ENCODE data around the gene NIPAL3. TPM values are rescaled to one million over a fixed set of nuclear protein-coding genes. Genes with fewer than 3 reads are reported as not detected.

The NIPAL3 gene
- polyA plus RNA-seq, 1 donor (not counting 4 experiments of a cell fraction or from before 2014, with no cell fraction given) = 30.5 TPM

DNA sequence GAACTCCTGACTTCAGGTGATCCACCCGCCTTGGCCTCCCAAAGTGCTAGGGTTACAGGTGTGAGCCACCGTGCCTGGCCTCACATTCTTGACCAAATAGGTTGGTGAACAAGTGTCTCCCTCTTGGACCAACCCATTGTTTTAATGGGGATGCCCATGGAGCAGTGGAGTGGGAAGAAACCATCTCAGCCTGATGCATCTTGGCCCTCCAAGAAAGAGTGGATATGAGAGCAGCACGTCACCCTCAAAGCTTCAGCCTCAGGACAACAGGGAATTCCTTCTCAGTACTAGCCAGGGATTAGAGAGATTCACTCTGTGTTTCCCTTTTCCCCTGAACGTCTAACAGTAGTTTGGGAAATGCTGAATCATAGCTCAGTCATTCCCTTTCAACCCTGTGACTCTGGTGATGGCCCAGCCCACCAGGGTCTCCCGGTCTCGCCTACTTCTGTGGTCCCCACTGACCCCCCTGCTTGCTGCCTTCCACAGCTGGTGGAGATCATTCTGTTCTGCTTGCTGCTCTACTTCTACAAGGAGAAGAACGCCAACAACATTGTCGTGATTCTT lies 37.4 kb downstream of the NIPAL3 start:
- Histone ChIP-seq H3K9me1 (ENCODE audit: control insufficient read depth, extremely low read depth, insufficient read depth, low read length) (no peaks in the 10 kb centered on the region), H3K27ac (ENCODE audit: control insufficient read depth, insufficient read depth, low read length) (no peak overlapping the region), H3K4me1 (ENCODE audit: control insufficient read depth, extremely low read depth, insufficient read depth, low read length) (no peaks in the 10 kb centered on the region), H3K36me3 (ENCODE audit: control insufficient read depth in 2 of 2, extremely low read depth in 1 of 2, insufficient read depth in 2 of 2, low read length in 2 of 2) (peaks cover 25 to 38% of the 10 kb centered on the region in 2 experiments), H3K9ac (ENCODE audit: control insufficient read depth, extremely low read depth, insufficient read depth, low read length) (no peak overlapping the region), H3K79me2 (ENCODE audit: control insufficient read depth, insufficient read depth, low read length) (no peaks in the 10 kb centered on the region), H3K27me3 (ENCODE audit: control insufficient read depth, extremely low read depth, insufficient read depth, low read length) (no peaks in the 10 kb centered on the region), H3K4me2 (ENCODE audit: control insufficient read depth, extremely low read depth, insufficient read depth, low read depth, low read length) (no peak overlapping the region), H3K4me3 (ENCODE audit: control insufficient read depth in 2 of 3, extremely low read depth in 1 of 3, insufficient read depth in 2 of 3, low read depth in 1 of 3, low read length in 3 of 3) (no peak overlapping the region), H2AFZ (ENCODE audit: control insufficient read depth, low read length) (no peak overlapping the region), H3K9me3 (ENCODE audit: control insufficient read depth, low read depth, low read length) (no peaks in the 10 kb centered on the region), H4K20me1 (ENCODE audit: control insufficient read depth, extremely low read depth, insufficient read depth, low read length) (no peaks in the 10 kb centered on the region)
- no peak for DNase-seq (ENCODE audit: low read depth, low spot score)
- FAIRE-seq = no peak
- dilution Hi-C loops (cut with MboI; ENCODE audit: extremely low pct_ligation_motif_present, low sequenced_read_pairs) = no loop called here
- TF ChIP-seq, protein P1, sequence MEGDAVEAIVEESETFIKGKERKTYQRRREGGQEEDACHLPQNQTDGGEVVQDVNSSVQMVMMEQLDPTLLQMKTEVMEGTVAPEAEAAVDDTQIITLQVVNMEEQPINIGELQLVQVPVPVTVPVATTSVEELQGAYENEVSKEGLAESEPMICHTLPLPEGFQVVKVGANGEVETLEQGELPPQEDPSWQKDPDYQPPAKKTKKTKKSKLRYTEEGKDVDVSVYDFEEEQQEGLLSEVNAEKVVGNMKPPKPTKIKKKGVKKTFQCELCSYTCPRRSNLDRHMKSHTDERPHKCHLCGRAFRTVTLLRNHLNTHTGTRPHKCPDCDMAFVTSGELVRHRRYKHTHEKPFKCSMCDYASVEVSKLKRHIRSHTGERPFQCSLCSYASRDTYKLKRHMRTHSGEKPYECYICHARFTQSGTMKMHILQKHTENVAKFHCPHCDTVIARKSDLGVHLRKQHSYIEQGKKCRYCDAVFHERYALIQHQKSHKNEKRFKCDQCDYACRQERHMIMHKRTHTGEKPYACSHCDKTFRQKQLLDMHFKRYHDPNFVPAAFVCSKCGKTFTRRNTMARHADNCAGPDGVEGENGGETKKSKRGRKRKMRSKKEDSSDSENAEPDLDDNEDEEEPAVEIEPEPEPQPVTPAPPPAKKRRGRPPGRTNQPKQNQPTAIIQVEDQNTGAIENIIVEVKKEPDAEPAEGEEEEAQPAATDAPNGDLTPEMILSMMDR (optimal IDR thresholded peaks at IDR 0.05 in 1 of 3, IDR thresholded peaks at IDR 0.05 in 1 of 3, conservative IDR thresholded peaks at IDR 0.05 in 1 of 3; ENCODE audit: extremely low read depth in 1 of 3, insufficient read depth in 2 of 3, low read length in 3 of 3) = no peak
- TF ChIP-seq EZH2 (IDR thresholded peaks at IDR 0.05; ENCODE audit: low read length) = no peak

DNA sequence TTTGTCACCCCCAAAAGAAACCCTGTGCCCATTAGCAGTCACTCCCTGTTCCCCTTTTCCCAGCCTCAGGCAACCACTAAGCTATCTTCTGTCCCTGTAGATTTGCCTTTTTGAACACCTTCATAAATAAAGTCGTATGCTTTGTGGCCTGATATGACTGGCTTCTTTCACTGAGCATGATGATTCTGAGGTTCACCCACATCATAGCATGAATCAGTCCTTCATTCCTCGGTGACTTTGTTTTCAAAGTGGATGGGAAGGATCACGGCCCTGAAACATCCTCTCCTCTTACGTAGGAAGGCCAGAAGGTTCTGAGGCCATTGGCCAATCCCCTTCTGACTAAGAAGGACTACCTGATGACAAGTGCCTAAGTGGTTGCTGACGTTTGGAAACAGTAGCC lies 39.1 kb downstream of the NIPAL3 start:
- H3K9me3 ChIP-seq (ENCODE audit: control insufficient read depth, low read depth, low read length) = no peaks in the 10 kb centered on the region
- TF ChIP-seq, protein P1 (optimal IDR thresholded peaks at IDR 0.05 in 1 of 3, IDR thresholded peaks at IDR 0.05 in 1 of 3, conservative IDR thresholded peaks at IDR 0.05 in 1 of 3; ENCODE audit: extremely low read depth in 1 of 3, insufficient read depth in 2 of 3, low read length in 3 of 3) = no peak
- no peak for TF ChIP-seq EZH2 (IDR thresholded peaks at IDR 0.05; ENCODE audit: low read length)
- dilution Hi-C loops (cut with MboI; ENCODE audit: extremely low pct_ligation_motif_present, low sequenced_read_pairs) = no loop called here
- no peaks in the 10 kb centered on the region for H3K27me3 ChIP-seq (ENCODE audit: control insufficient read depth, extremely low read depth, insufficient read depth, low read length)
- no peak overlapping the region for H3K27ac ChIP-seq (ENCODE audit: control insufficient read depth, insufficient read depth, low read length)
- FAIRE-seq = no peak
- H3K4me1 ChIP-seq (ENCODE audit: control insufficient read depth, extremely low read depth, insufficient read depth, low read length) = no peaks in the 10 kb centered on the region
- H3K79me2 ChIP-seq (ENCODE audit: control insufficient read depth, insufficient read depth, low read length) = no peaks in the 10 kb centered on the region
- H3K36me3 ChIP-seq (ENCODE audit: control insufficient read depth in 2 of 2, extremely low read depth in 1 of 2, insufficient read depth in 2 of 2, low read length in 2 of 2) = peaks cover 27 to 42% of the 10 kb centered on the region in 2 experiments
- no peak overlapping the region for H3K4me3 ChIP-seq (ENCODE audit: control insufficient read depth in 2 of 3, extremely low read depth in 1 of 3, insufficient read depth in 2 of 3, low read depth in 1 of 3, low read length in 3 of 3)
- H3K9me1 ChIP-seq (ENCODE audit: control insufficient read depth, extremely low read depth, insufficient read depth, low read length) = no peaks in the 10 kb centered on the region
- no peak for DNase-seq (ENCODE audit: low read depth, low spot score)
- no peaks in the 10 kb centered on the region for H4K20me1 ChIP-seq (ENCODE audit: control insufficient read depth, extremely low read depth, insufficient read depth, low read length)
- H2AFZ ChIP-seq (ENCODE audit: control insufficient read depth, low read length) = no peak overlapping the region
- H3K9ac ChIP-seq (ENCODE audit: control insufficient read depth, extremely low read depth, insufficient read depth, low read length) = no peak overlapping the region
- H3K4me2 ChIP-seq (ENCODE audit: control insufficient read depth, extremely low read depth, insufficient read depth, low read depth, low read length) = no peak overlapping the region

Measured in keratinocyte (primary cell).